GM23338 (cell line): Measurements from ENCODE around the gene GJB3.

Experiments
- CTCF ChIP-seq, 2 experiments: fragments of 200-600 bp in 1 of 2; sonication (generic) in 1 of 2; conservative IDR thresholded peaks; 2 replicates each; pipeline versions ENCODE4 v1.5.1 to v1.6.1; 2016 to 2017; ENCODE audit warnings: antibody characterized with exemption in 2 of 2, low read depth in 2 of 2, mild to moderate bottlenecking in 2 of 2, moderate library complexity in 1 of 2
- EZH2 ChIP-seq: fragments of 200-600 bp; sonication (generic); IDR thresholded peaks from one replicate; pipeline ENCODE4 v1.8.0; 2017; ENCODE audit warnings: antibody characterized with exemption, mild to moderate bottlenecking, low read depth; ENCODE audit not compliant: unreplicated experiment
- EZH2phosphoT487 ChIP-seq: fragments of 200-600 bp; sonication (generic); IDR thresholded peaks from one replicate; pipeline ENCODE4 v1.8.1; 2018; ENCODE audit warnings: antibody characterized with exemption; ENCODE audit not compliant: unreplicated experiment
- POLR2AphosphoS5 ChIP-seq: IDR thresholded peaks from 2 replicates; pipeline ENCODE4 v1.6.1; 2016; ENCODE audit warnings: antibody characterized with exemption, low read depth
- REST ChIP-seq: IDR thresholded peaks from one replicate; pipeline ENCODE4 v1.6.1; 2018; ENCODE audit warnings: antibody characterized with exemption; ENCODE audit not compliant: unreplicated experiment
- ZNF114 ChIP-seq: fragments of 250-450 bp; sonication (Bioruptor Pico); IDR thresholded peaks from 2 replicates; pipeline ENCODE4 v1.5.0; 2020; ENCODE audit warnings: mild to moderate bottlenecking, moderate library complexity
- ZNF331 ChIP-seq: fragments of 250-450 bp; sonication (Bioruptor Pico); IDR thresholded peaks from 2 replicates; pipeline ENCODE4 v1.5.0; 2020; ENCODE audit warnings: low read depth, mild to moderate bottlenecking, moderate library complexity

DNA sequence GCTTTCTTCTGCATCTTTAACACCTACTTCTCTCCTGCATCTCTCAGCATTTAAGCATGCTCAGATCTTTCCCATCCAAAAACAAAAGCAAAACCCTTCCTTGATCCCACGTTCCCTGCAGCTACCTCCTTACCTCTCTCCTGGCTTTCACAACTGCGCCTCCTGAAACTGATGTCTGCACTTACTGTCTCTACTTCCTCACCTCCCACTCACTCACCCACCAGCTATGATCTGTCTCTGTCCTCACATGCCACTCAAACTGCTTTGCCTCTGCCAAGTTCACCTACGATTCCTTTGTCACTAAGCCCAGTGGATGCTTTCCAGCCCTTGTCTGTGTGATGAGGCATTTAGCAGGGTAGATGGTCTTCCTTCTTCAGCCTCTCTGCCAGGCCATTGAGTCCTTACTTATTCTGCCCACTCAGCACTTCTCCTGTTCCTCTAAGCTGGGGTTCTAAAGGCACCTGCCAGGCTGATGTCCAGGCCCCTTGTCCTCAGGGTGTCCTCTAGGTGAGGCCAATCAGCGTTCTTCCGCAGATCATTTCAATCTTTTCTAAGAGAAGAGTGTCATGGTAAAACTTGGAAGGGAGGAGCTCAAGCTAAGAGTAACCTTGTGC lies 10.0 kb upstream of the GJB3 start:
- no peak for TF ChIP-seq ZNF114 (CRISPR knock-in tag)
- TF ChIP-seq CTCF (conservative IDR thresholded peaks at IDR 0.05; ENCODE audit: low read depth in 2 of 2): no peak
- TF ChIP-seq POLR2AphosphoS5: no peak
- no peak for TF ChIP-seq REST
- no peak for TF ChIP-seq EZH2phosphoT487
- no peak for TF ChIP-seq ZNF331 (CRISPR knock-in tag)
- TF ChIP-seq EZH2: no peak
